NCI-H524 (cell line): ENCODE measurements around the gene ANKS1A.
A peak's percentile ranks its signal among the peaks of the same experiment; 100 is the strongest.
"Not testable (repeated sequence)": the region's sequence is repeated elsewhere in the genome, so short reads cannot be mapped to it uniquely, and the experiment has no call there.

Source experiments
- DNase-seq, 2 experiments: peaks; one replicate each; lab custom pipeline; 2025; lab: John Stamatoyannopoulos, UW

Gene ANKS1A

GRCh38 chr6:34888874-34889555 is at the start of gene ANKS1A:
TSS of gene ANKS1A (plus strand) at chr6:34889255. CDS start at chr6:34889403, 148 bp downstream.
- peak; percentile 42 to 70 for DNase-seq

GRCh38 chr6:34839666-34840352 is 49.2 kb upstream of the ANKS1A start:
- no peak for DNase-seq

- not testable (repeated sequence) for DNase-seq
These were observed 40.0 kb upstream of the ANKS1A start for GRCh38 chr6:34849066-34849465.

GRCh38 chr6:34851361-34851760 is 37.7 kb upstream of the ANKS1A start:
- DNase-seq: no peak

- no peak for DNase-seq
These were observed 36.5 kb upstream of the ANKS1A start for GRCh38 chr6:34852406-34853085.

- DNase-seq: no peak
These were observed 33.6 kb upstream of the ANKS1A start for GRCh38 chr6:34855463-34855862.

- no peak for DNase-seq
These were observed 30.4 kb upstream of the ANKS1A start for GRCh38 chr6:34858681-34859080.

GRCh38 chr6:34859951-34860350 is 29.1 kb upstream of the ANKS1A start:
- no peak for DNase-seq

- no peak for DNase-seq
These were observed 28.3 kb upstream of the ANKS1A start for GRCh38 chr6:34860776-34861175.

- DNase-seq: no peak
These were observed 25.0 kb upstream of the ANKS1A start for GRCh38 chr6:34864007-34864406.

GRCh38 chr6:34865107-34865506 is 23.9 kb upstream of the ANKS1A start:
- no peak for DNase-seq

- no peak for DNase-seq
These were observed 22.5 kb upstream of the ANKS1A start for GRCh38 chr6:34866509-34866908.

GRCh38 chr6:34867484-34867883 is 21.6 kb upstream of the ANKS1A start:
- DNase-seq: peak in 1 of 2 experiments; percentile 24

- no peak for DNase-seq
These were observed 17.2 kb upstream of the ANKS1A start for GRCh38 chr6:34871853-34872252.

GRCh38 chr6:34872332-34872731 is 16.7 kb upstream of the ANKS1A start:
- DNase-seq: no peak

- no peak for DNase-seq
These were observed 13.5 kb upstream of the ANKS1A start for GRCh38 chr6:34875292-34876213.

- no peak for DNase-seq
These were observed 12.6 kb upstream of the ANKS1A start for GRCh38 chr6:34876472-34876871.

- no peak for DNase-seq
These were observed 11.8 kb upstream of the ANKS1A start for GRCh38 chr6:34877259-34877658.

GRCh38 chr6:34877869-34878485 is 11.1 kb upstream of the ANKS1A start:
- DNase-seq: no peak

GRCh38 chr6:34884073-34884472 is 5.0 kb upstream of the ANKS1A start:
- DNase-seq: not testable (repeated sequence)

GRCh38 chr6:34884996-34885395 is 4.1 kb upstream of the ANKS1A start:
- DNase-seq: no peak
